HepG2 (cell line): ENCODE results near the gene CRAT. TPM values are rescaled to one million over a fixed set of nuclear protein-coding genes. Genes with fewer than 3 reads are reported as not detected.

Source experiments
- ELF3 ChIP-seq: IDR thresholded peaks from 2 replicates; pipeline ENCODE4 v1.6.1; 2016; ENCODE audit warnings: missing genetic modification reagents, missing compliant biosample characterization
- HDAC6 ChIP-seq: fragments of 200-600 bp; sonication (generic); IDR thresholded peaks from 2 replicates; pipeline ENCODE4 v1.7.0; 2017; ENCODE audit warnings: mild to moderate bottlenecking, antibody characterized with exemption, low read length, low read depth
- HOXD1 ChIP-seq: sonication (generic); formaldehyde crosslinking; IDR thresholded peaks from 2 replicates; pipeline ENCODE4 v1.5.0; 2020; ENCODE audit warnings: missing genetic modification reagents
- MED8 ChIP-seq: sonication (generic); formaldehyde crosslinking; IDR thresholded peaks from 2 replicates; pipeline ENCODE4 v1.8.1; 2023; ENCODE audit warnings: mild to moderate bottlenecking, missing genetic modification reagents; ENCODE audit not compliant: insufficient replicate concordance
- POLR2AphosphoS2 ChIP-seq: IDR thresholded peaks from 2 replicates; pipeline ENCODE4 v1.6.1; 2011; ENCODE audit warnings: low read depth, low read length, improper control_type of control experiment
- REPIN1 ChIP-seq: sonication (generic); formaldehyde crosslinking; IDR thresholded peaks from 2 replicates; pipeline ENCODE4 v1.8.0; 2022; ENCODE audit warnings: missing genetic modification reagents, low read depth, mild to moderate bottlenecking, borderline replicate concordance
- ZNF746 ChIP-seq: sonication (generic); formaldehyde crosslinking; IDR thresholded peaks from 2 replicates; pipeline ENCODE4 v1.8.0; 2022; ENCODE audit warnings: mild to moderate bottlenecking, missing genetic modification reagents
- ZNF766 ChIP-seq: sonication (generic); formaldehyde crosslinking; IDR thresholded peaks from 2 replicates; pipeline ENCODE4 v1.5.0; 2020; ENCODE audit warnings: missing genetic modification reagents, borderline replicate concordance
- polyA plus RNA-seq, 8 experiments: library from polyadenylated mRNA; depleted of rRNA in 3 of 8; stranded (reverse) in 7 of 8; unstranded in 1 of 8; fragments of >200 nt; fragmentation: Illumina TruSeq in 4 of 8; extraction: Trizol in 4 of 8; gene quantifications; 2 replicates each; pipeline versions ENCODE4 v1.2.1 to v1.2.3, GENCODE V29; 2011 to 2016; ENCODE audit warnings: low read depth in 4 of 8, missing spikeins in 1 of 8, mixed read lengths in 1 of 8; ENCODE audit not compliant: insufficient read depth in 1 of 8
- total RNA-seq, 5 experiments: library from RNA; depleted of rRNA; stranded (reverse); fragments of >200 nt; fragmentation: Illumina TruSeq; extraction: Trizol; gene quantifications; 2 replicates each; pipeline ENCODE4 v1.2.3, GENCODE V29; 2016; ENCODE audit warnings: low read depth in 1 of 5
- TF ChIP-seq, protein P1 (sequence below), 2 experiments: fragments of 450-650 bp in 1 of 2; sonication (generic) in 1 of 2; formaldehyde crosslinking in 1 of 2; IDR thresholded peaks; 2 replicates each; pipeline versions ENCODE4 v1.6.1 to v1.8.0; 2016 to 2022; ENCODE audit warnings: antibody characterized with exemption in 1 of 2, mild to moderate bottlenecking in 1 of 2, missing genetic modification reagents in 1 of 2
- TF ChIP-seq, protein P2 (sequence below): IDR thresholded peaks from 2 replicates; pipeline ENCODE4 v1.6.1; 2018; ENCODE audit warnings: missing genetic modification reagents
- TF ChIP-seq, protein P3 (sequence below): fragments of 450-650 bp; IDR thresholded peaks from 2 replicates; pipeline ENCODE4 v1.6.1; 2017; ENCODE audit warnings: mild to moderate bottlenecking
- TF ChIP-seq, protein P4 (sequence below): sonication (generic); formaldehyde crosslinking; IDR thresholded peaks from 2 replicates; pipeline ENCODE4 v1.8.1; 2023; ENCODE audit warnings: mild to moderate bottlenecking, missing genetic modification reagents

The CRAT gene
- total and polyA plus RNA-seq, 2 of the 13 experiments (the other 11 are each of a cell fraction or from before 2014, with no cell fraction given): 26.1 to 26.6 TPM

DNA sequence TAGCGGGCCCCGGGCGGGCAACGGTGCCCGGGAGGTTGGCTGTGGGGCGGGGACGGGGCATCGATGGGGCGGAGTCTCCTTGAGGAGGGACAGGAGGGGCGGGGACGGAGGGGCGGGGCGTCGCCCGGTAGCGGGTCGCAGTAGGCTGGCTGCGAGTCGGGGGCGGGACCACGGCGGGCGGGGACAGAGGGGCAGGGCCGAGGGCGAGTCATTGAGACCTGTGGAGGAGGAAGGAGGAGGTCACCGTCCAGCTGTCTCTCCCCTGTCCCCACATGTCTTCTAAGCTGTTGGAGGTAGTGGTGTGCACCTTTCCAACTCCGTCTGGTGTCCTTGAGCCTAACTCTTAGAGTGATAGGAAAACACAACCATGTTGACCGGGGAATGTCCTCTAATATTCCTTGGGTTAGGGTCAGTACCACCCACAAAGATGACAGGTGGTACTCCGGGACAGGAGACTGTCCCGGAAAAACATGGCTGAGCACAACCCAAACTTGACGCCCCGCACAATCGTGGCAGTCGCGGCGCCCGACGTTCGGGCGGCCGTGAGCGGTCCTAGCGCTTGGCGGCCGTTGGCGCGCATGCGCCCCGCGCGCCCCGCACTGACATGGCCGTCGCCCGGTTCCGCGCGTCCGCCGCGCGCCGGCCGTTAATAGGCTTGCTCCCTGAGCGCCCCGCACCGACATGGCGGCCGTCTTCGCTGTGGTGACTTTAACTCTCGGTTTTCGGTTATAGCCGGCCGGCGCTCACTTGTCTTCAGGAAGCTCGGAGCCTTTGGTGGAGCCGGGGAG is at the start of gene CRAT, which contains the start of gene PTPA (continued):
- TF ChIP-seq, protein P1, sequence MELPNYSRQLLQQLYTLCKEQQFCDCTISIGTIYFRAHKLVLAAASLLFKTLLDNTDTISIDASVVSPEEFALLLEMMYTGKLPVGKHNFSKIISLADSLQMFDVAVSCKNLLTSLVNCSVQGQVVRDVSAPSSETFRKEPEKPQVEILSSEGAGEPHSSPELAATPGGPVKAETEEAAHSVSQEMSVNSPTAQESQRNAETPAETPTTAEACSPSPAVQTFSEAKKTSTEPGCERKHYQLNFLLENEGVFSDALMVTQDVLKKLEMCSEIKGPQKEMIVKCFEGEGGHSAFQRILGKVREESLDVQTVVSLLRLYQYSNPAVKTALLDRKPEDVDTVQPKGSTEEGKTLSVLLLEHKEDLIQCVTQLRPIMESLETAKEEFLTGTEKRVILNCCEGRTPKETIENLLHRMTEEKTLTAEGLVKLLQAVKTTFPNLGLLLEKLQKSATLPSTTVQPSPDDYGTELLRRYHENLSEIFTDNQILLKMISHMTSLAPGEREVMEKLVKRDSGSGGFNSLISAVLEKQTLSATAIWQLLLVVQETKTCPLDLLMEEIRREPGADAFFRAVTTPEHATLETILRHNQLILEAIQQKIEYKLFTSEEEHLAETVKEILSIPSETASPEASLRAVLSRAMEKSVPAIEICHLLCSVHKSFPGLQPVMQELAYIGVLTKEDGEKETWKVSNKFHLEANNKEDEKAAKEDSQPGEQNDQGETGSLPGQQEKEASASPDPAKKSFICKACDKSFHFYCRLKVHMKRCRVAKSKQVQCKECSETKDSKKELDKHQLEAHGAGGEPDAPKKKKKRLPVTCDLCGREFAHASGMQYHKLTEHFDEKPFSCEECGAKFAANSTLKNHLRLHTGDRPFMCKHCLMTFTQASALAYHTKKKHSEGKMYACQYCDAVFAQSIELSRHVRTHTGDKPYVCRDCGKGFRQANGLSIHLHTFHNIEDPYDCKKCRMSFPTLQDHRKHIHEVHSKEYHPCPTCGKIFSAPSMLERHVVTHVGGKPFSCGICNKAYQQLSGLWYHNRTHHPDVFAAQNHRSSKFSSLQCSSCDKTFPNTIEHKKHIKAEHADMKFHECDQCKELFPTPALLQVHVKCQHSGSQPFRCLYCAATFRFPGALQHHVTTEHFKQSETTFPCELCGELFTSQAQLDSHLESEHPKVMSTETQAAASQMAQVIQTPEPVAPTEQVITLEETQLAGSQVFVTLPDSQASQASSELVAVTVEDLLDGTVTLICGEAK (IDR thresholded peaks at IDR 0.05): no peak
- TF ChIP-seq, protein P1 (CRISPR knock-in tag; IDR thresholded peaks at IDR 0.05): 0 out of 2 replicates have a peak, but pooled peaks have one; percentile 14
- TF ChIP-seq HOXD1 (CRISPR knock-in tag) (peak; percentile 6; the same call in 1 of the 2 replicates), POLR2AphosphoS2 (no peak), ELF3 (peak; percentile 22; the same call in 1 of the 2 replicates), MED8 (CRISPR knock-in tag) (no peak), ZNF766 (CRISPR knock-in tag) (no peak; the same call in 1 of the 2 replicates), HDAC6 (no peak), REPIN1 (CRISPR knock-in tag) (no peak), ZNF746 (CRISPR knock-in tag) (0 out of 2 replicates have a peak, but pooled peaks have one; percentile 2)
- TF ChIP-seq, protein P2, sequence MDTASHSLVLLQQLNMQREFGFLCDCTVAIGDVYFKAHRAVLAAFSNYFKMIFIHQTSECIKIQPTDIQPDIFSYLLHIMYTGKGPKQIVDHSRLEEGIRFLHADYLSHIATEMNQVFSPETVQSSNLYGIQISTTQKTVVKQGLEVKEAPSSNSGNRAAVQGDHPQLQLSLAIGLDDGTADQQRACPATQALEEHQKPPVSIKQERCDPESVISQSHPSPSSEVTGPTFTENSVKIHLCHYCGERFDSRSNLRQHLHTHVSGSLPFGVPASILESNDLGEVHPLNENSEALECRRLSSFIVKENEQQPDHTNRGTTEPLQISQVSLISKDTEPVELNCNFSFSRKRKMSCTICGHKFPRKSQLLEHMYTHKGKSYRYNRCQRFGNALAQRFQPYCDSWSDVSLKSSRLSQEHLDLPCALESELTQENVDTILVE (CRISPR knock-in tag): no peak; the same call in 1 of the 2 replicates
- TF ChIP-seq, protein P3, sequence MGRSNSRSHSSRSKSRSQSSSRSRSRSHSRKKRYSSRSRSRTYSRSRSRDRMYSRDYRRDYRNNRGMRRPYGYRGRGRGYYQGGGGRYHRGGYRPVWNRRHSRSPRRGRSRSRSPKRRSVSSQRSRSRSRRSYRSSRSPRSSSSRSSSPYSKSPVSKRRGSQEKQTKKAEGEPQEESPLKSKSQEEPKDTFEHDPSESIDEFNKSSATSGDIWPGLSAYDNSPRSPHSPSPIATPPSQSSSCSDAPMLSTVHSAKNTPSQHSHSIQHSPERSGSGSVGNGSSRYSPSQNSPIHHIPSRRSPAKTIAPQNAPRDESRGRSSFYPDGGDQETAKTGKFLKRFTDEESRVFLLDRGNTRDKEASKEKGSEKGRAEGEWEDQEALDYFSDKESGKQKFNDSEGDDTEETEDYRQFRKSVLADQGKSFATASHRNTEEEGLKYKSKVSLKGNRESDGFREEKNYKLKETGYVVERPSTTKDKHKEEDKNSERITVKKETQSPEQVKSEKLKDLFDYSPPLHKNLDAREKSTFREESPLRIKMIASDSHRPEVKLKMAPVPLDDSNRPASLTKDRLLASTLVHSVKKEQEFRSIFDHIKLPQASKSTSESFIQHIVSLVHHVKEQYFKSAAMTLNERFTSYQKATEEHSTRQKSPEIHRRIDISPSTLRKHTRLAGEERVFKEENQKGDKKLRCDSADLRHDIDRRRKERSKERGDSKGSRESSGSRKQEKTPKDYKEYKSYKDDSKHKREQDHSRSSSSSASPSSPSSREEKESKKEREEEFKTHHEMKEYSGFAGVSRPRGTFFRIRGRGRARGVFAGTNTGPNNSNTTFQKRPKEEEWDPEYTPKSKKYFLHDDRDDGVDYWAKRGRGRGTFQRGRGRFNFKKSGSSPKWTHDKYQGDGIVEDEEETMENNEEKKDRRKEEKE: no peak
- TF ChIP-seq, protein P4, sequence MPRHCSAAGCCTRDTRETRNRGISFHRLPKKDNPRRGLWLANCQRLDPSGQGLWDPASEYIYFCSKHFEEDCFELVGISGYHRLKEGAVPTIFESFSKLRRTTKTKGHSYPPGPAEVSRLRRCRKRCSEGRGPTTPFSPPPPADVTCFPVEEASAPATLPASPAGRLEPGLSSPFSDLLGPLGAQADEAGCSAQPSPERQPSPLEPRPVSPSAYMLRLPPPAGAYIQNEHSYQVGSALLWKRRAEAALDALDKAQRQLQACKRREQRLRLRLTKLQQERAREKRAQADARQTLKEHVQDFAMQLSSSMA: no peak
